K562 (cell line): ENCODE data around the gene SPATC1L.
"Not testable (repeated sequence)": the region's sequence is repeated elsewhere in the genome, so short reads cannot be mapped to it uniquely, and the experiment has no call there.

Experiments
- CTCF ChIP-seq, 3 experiments: IDR thresholded peaks in 2 of 3; conservative IDR thresholded peaks in 1 of 3; 2 replicates each; pipeline ENCODE4 v1.5.1; 2011 to 2012; ENCODE audit warnings: low read length in 3 of 3, mild to moderate bottlenecking in 3 of 3, control low read depth in 2 of 3, improper control_type of control experiment in 1 of 3, inconsistent platforms in 1 of 3, low read depth in 1 of 3, mixed read lengths in 1 of 3, moderate library complexity in 1 of 3; ENCODE audit not compliant: insufficient read depth in 2 of 3
- FOXM1 ChIP-seq, 2 experiments: fragments of 450-650 bp in 1 of 2; sonication (generic) in 1 of 2; formaldehyde crosslinking in 1 of 2; IDR thresholded peaks; 2 replicates each; pipeline versions ENCODE4 v1.6.1 to v1.9.0; 2017 to 2022; ENCODE audit warnings: low read depth in 2 of 2, mild to moderate bottlenecking in 2 of 2, missing genetic modification reagents in 1 of 2, moderate library complexity in 1 of 2
- MAFK ChIP-seq: IDR thresholded peaks from 2 replicates; pipeline ENCODE4 v1.6.1; 2011; ENCODE audit warnings: low read length, improper control_type of control experiment

- TF ChIP-seq FOXM1 (IDR thresholded peaks at IDR 0.05; ENCODE audit: low read depth); FOXM1 (CRISPR knock-in tag; IDR thresholded peaks at IDR 0.05; ENCODE audit: low read depth); CTCF (IDR thresholded peaks at IDR 0.05 in 2 of 3, conservative IDR thresholded peaks at IDR 0.05 in 1 of 3; ENCODE audit: insufficient read depth in 2 of 3, low read depth in 1 of 3, low read length in 3 of 3); MAFK: not testable (repeated sequence)
Observed at GRCh38 chr21:46176443-46177129, 7.7 kb downstream of the SPATC1L start.
